ENCODE data around the gene JAKMIP2.
"Not testable (repeated sequence)": the region's sequence is repeated elsewhere in the genome, so short reads cannot be mapped to it uniquely, and the experiment has no call there.

JAKMIP2 gene

DNA sequence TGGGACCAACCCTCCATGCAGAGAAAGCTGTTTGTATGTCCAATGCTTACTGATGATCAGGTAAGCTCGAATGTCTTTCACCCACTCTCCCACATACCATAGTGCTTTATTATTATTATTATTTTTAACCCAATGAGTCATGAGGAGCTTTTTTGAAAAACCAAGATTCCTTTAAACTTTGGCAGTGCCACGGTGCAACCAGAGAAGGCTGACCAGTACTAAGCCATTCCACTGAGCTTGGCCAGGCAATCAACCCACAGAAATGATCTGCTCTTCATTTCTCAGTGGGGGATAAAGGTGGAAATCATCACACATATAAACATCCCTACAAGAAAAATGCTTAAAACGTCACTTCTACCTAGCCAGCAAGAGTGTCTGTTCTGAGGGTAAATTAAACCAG, 35.5 kb downstream of the JAKMIP2 start:
- no peak for DNase-seq (ENCODE audit: low read depth)

- DNase-seq (ENCODE audit: low read depth): no peak
Observed at GRCh38 chr5:147743678-147744374, 38.7 kb downstream of the JAKMIP2 start.

- DNase-seq (ENCODE audit: low read depth): no peak
Observed at GRCh38 chr5:147743012-147743411, 39.5 kb downstream of the JAKMIP2 start.

GRCh38 chr5:147742151-147742550, 40.4 kb downstream of the JAKMIP2 start:
- no peak for DNase-seq (ENCODE audit: low read depth)

- no peak for DNase-seq (ENCODE audit: low read depth)
Observed at GRCh38 chr5:147740864-147741263, 41.7 kb downstream of the JAKMIP2 start.

DNA sequence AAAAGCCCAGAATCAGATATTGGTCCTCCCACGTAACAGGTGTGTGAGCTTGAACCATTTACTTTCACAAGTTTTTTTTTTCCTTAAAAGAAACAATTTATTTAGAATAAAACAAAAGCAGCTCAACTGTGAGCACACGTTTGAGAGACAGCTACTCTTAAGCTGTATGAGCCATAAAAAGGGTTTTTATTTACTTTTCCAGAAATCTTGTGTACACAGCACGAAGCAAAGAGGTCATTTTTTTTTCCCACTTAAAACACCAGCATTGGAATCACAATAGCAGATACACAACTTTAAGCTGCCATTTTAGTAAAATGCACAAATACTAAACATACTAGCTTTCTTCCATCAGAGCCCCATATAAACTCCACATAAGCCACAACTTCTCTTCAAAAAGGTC, 44.6 kb downstream of the JAKMIP2 start:
- DNase-seq (ENCODE audit: low read depth): no peak

GRCh38 chr5:147735621-147736125, 46.9 kb downstream of the JAKMIP2 start:
- no peak for DNase-seq (ENCODE audit: low read depth)

DNA sequence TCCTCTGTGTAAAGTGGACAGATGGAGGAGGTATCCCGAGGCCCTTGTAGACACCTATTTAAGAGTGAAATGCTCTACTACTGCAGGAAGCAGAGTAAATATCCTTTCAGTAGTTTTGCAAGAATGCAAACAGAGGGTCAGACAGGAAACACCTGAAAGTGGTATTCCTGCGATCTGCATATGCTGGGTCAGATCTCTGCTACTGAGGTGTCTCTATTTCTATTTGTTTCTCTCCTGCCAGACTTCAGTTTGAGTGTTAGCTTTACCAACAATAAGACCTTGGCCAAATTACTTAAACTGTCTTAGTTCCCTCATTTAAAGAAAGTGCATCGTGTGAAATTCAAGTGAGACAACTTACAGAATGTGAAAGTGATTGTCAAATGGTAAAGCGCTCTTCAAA, 47.6 kb downstream of the JAKMIP2 start:
- no peak for DNase-seq (ENCODE audit: low read depth)

DNA sequence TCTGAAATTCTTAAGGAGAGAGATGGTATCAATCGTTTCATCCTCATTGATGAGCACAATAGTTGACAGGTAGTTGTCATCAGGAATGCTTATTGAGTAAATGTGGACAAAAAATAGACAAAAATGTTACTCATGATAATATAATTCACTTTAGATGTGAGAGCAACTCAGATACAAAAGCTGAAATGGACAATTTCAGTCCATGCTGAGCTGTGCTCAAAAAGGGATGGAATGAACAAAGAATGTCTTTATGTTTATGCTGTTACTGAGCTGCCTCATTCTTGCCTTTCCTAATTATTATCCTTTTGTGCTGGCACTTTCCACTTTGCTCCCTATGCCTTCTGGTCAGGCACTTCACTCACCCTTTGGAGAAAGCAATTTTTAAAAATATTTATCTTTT, 49.5 kb downstream of the JAKMIP2 start:
- DNase-seq (ENCODE audit: low read depth): no peak

- DNase-seq (ENCODE audit: low read depth): no peak
Observed at GRCh38 chr5:147732291-147732883, 50.1 kb downstream of the JAKMIP2 start.

DNA sequence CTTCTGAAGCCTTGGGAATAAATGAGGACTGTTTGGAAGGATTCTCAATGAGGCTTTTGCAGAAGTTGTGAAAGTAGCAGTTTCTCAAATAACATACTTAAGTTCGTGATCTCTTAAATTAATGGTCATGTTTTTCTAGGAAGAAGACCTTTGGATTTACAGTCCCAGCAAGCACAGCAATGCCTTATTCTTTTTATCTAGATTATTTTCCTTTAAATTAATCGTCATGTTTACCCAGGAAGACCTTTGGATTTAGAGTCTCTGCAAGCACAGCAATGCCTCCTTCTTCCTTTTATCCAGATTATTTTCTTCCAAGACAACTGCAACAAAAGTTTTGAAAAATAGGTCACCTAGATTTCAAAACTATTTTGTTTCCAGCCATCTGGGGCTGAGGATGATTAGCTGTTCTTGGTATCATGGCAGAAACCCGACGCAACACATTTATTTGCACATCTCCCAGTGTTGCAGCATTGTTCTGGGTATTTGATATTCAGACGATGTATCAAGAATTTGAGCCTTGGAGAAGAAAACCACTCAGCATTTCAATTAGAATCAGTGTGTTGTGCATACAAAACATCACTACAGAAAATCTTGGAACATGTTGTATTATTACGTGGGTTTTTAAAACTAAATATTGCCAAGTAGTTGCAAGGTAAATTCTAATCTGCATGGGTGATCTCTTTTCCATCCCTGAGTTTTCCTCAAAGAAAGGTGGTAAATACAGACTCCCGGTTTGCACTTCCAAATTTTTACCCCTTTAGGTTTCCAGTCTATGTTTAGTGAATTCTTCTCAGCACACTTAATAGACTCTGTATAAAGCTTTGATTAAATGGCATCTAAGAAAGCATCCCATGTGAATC, 50.9 kb downstream of the JAKMIP2 start:
- DNase-seq (ENCODE audit: low read depth): no peak

GRCh38 chr5:147727200-147727599, 55.3 kb downstream of the JAKMIP2 start:
- DNase-seq (ENCODE audit: low read depth): no peak

DNA sequence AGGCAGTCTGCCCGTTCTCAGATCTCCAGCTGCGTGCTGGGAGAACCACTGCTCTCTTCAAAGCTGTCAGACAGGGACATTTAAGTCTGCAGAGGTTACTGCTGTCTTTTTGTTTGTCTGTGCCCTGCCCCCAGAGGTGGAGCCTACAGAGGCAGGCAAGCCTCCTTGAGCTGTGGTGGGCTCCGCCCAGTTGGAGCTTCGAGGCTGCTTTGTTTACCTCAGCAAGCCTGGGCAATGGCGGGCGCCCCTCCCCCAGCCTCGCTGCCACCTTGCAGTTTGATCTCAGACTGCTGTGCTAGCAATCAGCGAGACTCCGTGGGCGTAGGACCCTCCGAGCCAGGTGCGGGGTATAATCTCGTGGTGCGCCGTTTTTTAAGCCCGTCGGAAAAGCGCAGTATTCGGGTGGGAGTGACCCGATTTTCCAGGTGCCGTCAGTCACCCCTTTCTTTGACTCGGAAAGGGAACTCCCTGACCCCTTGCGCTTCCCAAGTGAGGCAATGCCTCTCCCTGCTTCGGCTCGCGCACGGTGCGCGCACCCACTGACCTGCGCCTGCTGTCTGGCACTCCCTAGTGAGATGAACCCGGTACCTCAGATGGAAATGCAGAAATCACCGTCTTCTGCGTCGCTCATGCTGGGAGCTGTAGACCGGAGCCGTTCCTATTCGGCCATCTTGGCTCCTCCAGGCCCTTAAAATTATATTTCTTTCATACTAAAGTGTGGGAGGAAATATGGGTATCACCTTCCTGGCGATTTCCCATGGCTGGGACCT, 61.2 kb downstream of the JAKMIP2 start:
- DNase-seq (ENCODE audit: low read depth): not testable (repeated sequence)

GRCh38 chr5:147713550-147714295, 68.8 kb downstream of the JAKMIP2 start:
- no peak for DNase-seq (ENCODE audit: low read depth)

GRCh38 chr5:147712598-147712997, 69.9 kb downstream of the JAKMIP2 start:
- no peak for DNase-seq (ENCODE audit: low read depth)

DNA sequence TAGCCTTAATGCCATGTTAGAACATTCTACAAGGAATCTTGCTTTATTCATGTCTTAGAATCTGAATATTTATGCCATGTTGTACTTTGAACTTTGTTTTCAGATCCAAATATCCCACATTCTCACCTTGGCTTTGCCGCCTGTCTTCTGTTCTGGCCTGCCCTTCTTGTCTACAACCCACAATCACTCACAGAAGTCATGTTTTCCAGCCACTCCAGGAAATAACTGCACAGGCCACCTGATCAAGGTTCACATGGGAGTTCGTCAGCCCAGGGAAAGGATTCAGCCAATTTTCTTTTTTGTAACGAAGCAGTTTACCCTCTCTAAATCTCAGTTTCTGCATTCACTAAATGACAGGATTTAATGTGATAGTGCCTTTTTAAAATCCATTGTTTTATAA, 70.5 kb downstream of the JAKMIP2 start:
- no peak for DNase-seq (ENCODE audit: low read depth)

DNA sequence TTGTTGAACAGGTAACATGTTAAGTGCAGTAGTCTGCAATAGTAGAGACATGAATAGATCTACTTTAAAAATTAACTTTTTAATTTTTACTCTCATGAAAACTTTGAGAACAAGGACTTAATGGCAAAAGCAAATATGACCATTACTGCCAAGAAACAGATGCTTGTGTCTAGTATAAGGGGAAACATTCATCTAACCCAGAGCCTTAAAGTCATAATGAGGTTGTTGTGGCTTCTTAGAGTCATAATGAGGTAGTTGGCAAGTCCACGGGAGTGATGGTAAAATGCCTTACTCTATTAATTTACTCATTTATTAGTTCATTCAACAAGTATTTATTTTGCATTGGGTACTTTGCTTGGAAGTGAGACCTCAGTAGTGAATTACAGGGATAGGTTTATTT, 71.5 kb downstream of the JAKMIP2 start:
- DNase-seq (ENCODE audit: low read depth): no peak

DNA sequence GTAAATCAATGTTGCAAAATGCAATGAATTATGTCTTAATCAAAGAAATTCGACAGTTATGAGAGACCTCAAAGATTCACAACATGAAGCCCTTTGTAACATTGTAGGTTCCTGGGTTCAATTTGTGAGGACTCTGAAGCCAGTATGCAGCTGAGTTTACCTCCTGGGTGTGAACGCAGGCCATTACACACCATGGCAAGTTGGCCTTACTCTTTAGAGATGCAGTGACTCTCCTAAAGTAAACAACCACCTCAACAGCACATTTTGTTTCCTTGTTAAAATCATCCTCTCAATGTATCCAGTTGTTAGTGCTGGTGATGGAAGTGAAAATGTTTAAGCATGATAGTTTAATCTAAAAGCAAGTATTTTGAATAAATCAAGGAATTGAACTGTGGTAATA, 73.8 kb downstream of the JAKMIP2 start:
- no peak for DNase-seq (ENCODE audit: low read depth)

DNA sequence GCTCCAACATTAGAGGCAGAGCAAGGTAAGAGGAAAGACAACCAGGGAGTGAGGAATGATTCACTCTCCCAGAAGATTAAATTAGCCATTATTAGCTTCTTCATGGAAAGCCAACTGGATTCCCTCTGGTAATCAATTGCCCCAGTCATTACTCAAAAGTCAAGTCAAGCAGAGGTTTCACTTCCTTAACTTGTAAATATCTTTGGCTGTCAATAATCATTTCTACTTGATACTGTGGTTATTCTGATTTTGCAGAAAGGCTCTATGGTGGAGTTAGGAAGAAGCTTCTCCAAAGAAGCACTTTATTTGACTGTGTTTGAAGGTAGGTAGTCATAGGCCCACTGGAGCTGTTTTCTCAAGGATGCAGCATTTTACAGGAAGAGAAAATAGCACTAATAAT, 78.0 kb downstream of the JAKMIP2 start:
- no peak for DNase-seq (ENCODE audit: low read depth)

GRCh38 chr5:147701468-147701867, 81.1 kb downstream of the JAKMIP2 start:
- DNase-seq (ENCODE audit: low read depth): no peak

DNA sequence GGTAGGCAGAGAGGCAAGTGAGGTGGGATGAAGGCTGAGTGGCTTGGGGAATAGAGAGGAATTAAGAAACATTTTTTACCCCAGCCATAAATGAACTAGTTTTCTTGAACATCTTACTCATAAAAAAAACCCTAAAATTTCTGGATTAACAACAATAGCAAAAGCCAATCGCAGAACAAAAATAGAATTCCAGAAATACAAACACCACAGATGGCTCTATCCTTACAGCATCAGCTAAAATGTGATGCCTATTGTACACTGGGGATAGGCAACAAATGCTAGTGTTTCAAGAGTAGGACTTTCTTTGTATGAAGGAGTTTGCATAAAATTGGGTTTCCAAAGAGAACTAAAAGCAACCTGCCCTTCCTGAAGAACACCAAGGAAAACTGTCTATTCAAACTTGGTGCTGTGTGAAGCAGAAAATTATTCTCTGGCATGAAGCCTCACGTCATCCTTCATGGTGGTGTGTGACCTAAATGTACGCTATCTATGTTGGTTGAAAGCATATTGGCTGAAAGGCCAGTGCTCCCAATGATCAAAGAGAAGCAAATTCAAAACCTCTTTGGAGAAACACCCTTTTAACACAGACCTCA, 82.9 kb downstream of the JAKMIP2 start:
- no peak for DNase-seq (ENCODE audit: low read depth)

Measured in T-helper 22 cell (primary cell).